B cell (primary cell): Measurements from ENCODE around the gene POLR3B.

Source experiments
- EZH2 ChIP-seq: IDR thresholded peaks from 2 replicates; pipeline ENCODE4 v1.6.1; 2012; ENCODE audit warnings: borderline replicate concordance, low read depth, mild to moderate bottlenecking, moderate library complexity, low read length; ENCODE audit not compliant: insufficient read depth, poor library complexity, severe bottlenecking
- TF ChIP-seq, protein P1 (sequence below): fragments of 200-600 bp; IDR thresholded peaks from one replicate; pipeline ENCODE4 v1.8.0; 2022; ENCODE audit warnings: antibody characterized with exemption, mild to moderate bottlenecking

DNA sequence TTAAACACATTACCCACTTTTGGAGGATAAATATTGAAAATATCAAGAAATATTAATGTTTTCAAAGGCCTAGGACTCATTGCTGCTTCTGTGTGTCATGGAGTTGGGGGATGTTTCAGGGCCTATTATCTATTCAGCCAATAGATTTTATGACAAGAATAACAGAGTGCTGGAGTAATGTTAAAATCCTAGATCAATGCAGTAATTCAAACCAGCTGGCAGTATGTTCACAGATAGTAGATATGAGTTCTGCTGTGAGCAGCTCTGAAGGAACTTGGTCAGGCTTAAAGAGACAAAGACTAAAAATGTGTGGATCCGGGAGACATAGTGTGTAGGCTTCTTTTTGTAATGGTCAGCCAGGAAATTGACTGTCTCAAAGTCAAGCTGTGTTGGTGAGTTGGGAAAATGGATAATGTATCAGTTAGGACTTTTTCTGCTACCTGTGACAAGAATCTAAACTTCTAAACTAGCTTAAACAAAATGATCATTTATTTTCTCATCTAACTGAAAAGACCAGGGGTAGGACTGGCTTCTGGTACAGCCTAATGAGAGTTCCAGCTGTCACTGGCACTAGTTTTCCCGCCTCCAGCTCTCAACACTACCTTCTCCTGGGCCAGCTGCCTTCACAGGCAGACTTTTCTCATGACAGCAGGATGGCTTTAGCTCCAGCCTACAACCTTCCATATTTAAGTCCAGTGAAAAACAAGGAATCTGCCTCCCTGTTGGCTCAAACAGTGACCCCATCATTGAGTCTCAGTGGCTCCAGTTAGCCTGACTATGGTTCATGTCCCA, 16.3 kb upstream of the POLR3B start:
- TF ChIP-seq, protein P1, sequence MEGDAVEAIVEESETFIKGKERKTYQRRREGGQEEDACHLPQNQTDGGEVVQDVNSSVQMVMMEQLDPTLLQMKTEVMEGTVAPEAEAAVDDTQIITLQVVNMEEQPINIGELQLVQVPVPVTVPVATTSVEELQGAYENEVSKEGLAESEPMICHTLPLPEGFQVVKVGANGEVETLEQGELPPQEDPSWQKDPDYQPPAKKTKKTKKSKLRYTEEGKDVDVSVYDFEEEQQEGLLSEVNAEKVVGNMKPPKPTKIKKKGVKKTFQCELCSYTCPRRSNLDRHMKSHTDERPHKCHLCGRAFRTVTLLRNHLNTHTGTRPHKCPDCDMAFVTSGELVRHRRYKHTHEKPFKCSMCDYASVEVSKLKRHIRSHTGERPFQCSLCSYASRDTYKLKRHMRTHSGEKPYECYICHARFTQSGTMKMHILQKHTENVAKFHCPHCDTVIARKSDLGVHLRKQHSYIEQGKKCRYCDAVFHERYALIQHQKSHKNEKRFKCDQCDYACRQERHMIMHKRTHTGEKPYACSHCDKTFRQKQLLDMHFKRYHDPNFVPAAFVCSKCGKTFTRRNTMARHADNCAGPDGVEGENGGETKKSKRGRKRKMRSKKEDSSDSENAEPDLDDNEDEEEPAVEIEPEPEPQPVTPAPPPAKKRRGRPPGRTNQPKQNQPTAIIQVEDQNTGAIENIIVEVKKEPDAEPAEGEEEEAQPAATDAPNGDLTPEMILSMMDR = no peak
- TF ChIP-seq EZH2 = no peak
